PC-9 (cell line): ENCODE data around the gene TECPR1. TPM values are rescaled to one million over a fixed set of nuclear protein-coding genes. Genes with fewer than 3 reads are reported as not detected.

Experiments
- BruUV-seq: library from RNA; stranded (reverse); fragments of 400-500 nt; replicated peaks from 2 replicates; lab custom pipeline; 2021; lab: Mats Ljungman, UMichigan
- CTCF ChIA-PET: fragments of 300-600 bp; sonication (Branson Sonifier 250); formaldehyde crosslinking; loops from one replicate; lab custom pipeline; 2022; ENCODE audit warnings: antibody characterized with exemption; lab: Charles Lee
- POLR2A ChIA-PET: fragments of 300-600 bp; sonication (Branson Sonifier 250); formaldehyde crosslinking; loops from one replicate; lab custom pipeline; 2022; ENCODE audit warnings: antibody characterized with exemption; ENCODE audit not compliant: unreplicated experiment; lab: Charles Lee
- DNase-seq, 2 experiments: peaks; one replicate each; pipeline versions ENCODE4 v3.0.0 to v3.0.0-alpha.2; 2015 to 2022; ENCODE audit warnings: mixed read lengths in 1 of 2
- H2AFZ ChIP-seq: fragments of 200-600 bp; sonication (generic); 2 replicates; pipeline ENCODE4 v1.8.1; 2017; ENCODE audit warnings: antibody characterized with exemption
- H3F3A ChIP-seq: fragments of 200-600 bp; sonication (generic); 2 replicates; pipeline ENCODE4 v1.8.1; 2017; ENCODE audit warnings: antibody characterized with exemption, mild to moderate bottlenecking, low read depth; ENCODE audit not compliant: insufficient read depth
- H3K27ac ChIP-seq: fragments of 200-600 bp; sonication (generic); 2 replicates; pipeline ENCODE4 v1.6.1; 2016; ENCODE audit warnings: mixed run types
- H3K27me3 ChIP-seq: fragments of 200-600 bp; sonication (generic); 2 replicates; pipeline ENCODE4 v1.6.1; 2016; ENCODE audit warnings: low read depth, mixed run types; ENCODE audit not compliant: insufficient read depth
- H3K36me3 ChIP-seq: fragments of 200-600 bp; sonication (generic); 2 replicates; pipeline ENCODE4 v1.6.1; 2016; ENCODE audit warnings: low read depth, mixed run types
- H3K4me1 ChIP-seq: fragments of 200-600 bp; sonication (generic); replicated peaks from 2 replicates; pipeline ENCODE4 v1.6.1; 2016; ENCODE audit warnings: mixed run types; ENCODE audit not compliant: insufficient read depth
- H3K4me2 ChIP-seq: fragments of 200-600 bp; sonication (generic); 2 replicates; pipeline ENCODE4 v1.6.1; 2017; ENCODE audit warnings: mixed run types
- H3K4me3 ChIP-seq: fragments of 200-600 bp; sonication (generic); 2 replicates; pipeline ENCODE4 v1.6.1; 2016; ENCODE audit warnings: mixed run types
- H3K79me2 ChIP-seq: fragments of 200-600 bp; sonication (generic); 2 replicates; pipeline ENCODE4 v1.6.1; 2017; ENCODE audit warnings: low read depth, mixed run types
- H3K9me2 ChIP-seq: fragments of 200-600 bp; sonication (generic); 2 replicates; pipeline ENCODE4 v1.8.1; 2017; ENCODE audit warnings: mild to moderate bottlenecking; ENCODE audit not compliant: insufficient read depth
- H3K9me3 ChIP-seq: fragments of 200-600 bp; sonication (generic); 2 replicates; pipeline ENCODE4 v1.8.1; 2016; ENCODE audit warnings: low read depth; ENCODE audit not compliant: insufficient read depth
- H4K20me1 ChIP-seq: fragments of 200-600 bp; sonication (generic); 2 replicates; pipeline ENCODE4 v1.8.1; 2017; ENCODE audit not compliant: insufficient read depth
- CTCF ChIP-seq: fragments of 200-600 bp; sonication (generic); conservative IDR thresholded peaks from 2 replicates; pipeline ENCODE4 v1.6.1; 2017; ENCODE audit warnings: mixed run types, antibody characterized with exemption, mild to moderate bottlenecking, moderate library complexity
- EZH2 ChIP-seq: fragments of 200-600 bp; sonication (generic); IDR thresholded peaks from 2 replicates; pipeline ENCODE4 v1.8.0; 2017; ENCODE audit warnings: antibody characterized with exemption, low read depth
- intact Hi-C: fragments of 100-400 bp; cut with micrococcal nuclease; formaldehyde crosslinking; loops from one replicate; pipeline ENCODE4 v1.10.0; 2022; ENCODE audit not compliant: unreplicated experiment
- total RNA-seq: library from RNA; stranded (reverse); gene quantifications from 2 replicates; pipeline ENCODE4 v1.2.3, GENCODE V29; 2021

TECPR1 gene
- total RNA-seq, 1 experiment from 2014 or later: 22.7 TPM

GRCh38 chr7:98297626-98298286 is 45.7 kb upstream of the TECPR1 start:
- ChIA-PET POLR2A (interaction anchor here (0.6 kb wide), 1 partner anchor 63 kb away, joined by 5 read pairs; no protein-coding TSS in a partner anchor), CTCF (interaction anchor here (0.8 kb wide), 1 partner anchor 103 kb away, joined by 4 read pairs; the partner anchor contains the start of gene BAIAP2L1)
- Histone ChIP-seq H2AFZ (no peak overlapping the region), H3K9me2 (no peaks in the 10 kb centered on the region), H3K4me1 (no peaks in the 10 kb centered on the region), H3K36me3 (0 out of 2 replicates have a peak, but pooled peaks cover 10% of the 10 kb centered on the region), H4K20me1 (peaks cover 38% of the 10 kb centered on the region), H3K9me3 (no peaks in the 10 kb centered on the region), H3K4me3 (no peak overlapping the region), H3F3A (peaks cover 35% of the 10 kb centered on the region), H3K4me2 (no peak overlapping the region), H3K27ac (no peak overlapping the region), H3K79me2 (peaks cover 3% of the 10 kb centered on the region; the same call in 1 of the 2 replicates), H3K27me3 (no peaks in the 10 kb centered on the region)
- DNase-seq: no peak
- intact Hi-C loops: no loop called here
- no TSS peak for BruUV-seq
- TF ChIP-seq EZH2 (no peak), CTCF (no peak)

GRCh38 chr7:98296833-98297232 is 44.8 kb upstream of the TECPR1 start:
- intact Hi-C loops: no loop called here
- TF ChIP-seq EZH2 (no peak), CTCF (no peak)
- H3K4me1 ChIP-seq: no peaks in the 10 kb centered on the region
- H3K9me2 ChIP-seq: no peaks in the 10 kb centered on the region
- H3F3A ChIP-seq: peaks cover 44% of the 10 kb centered on the region
- H3K27me3 ChIP-seq: no peaks in the 10 kb centered on the region
- peaks cover 8% of the 10 kb centered on the region for H3K79me2 ChIP-seq
- no peak overlapping the region for H3K27ac ChIP-seq
- H3K4me2 ChIP-seq: no peak overlapping the region
- H3K9me3 ChIP-seq: no peaks in the 10 kb centered on the region
- BruUV-seq: no TSS peak
- ChIA-PET POLR2A (no interaction called here), CTCF (no interaction called here)
- no peak for DNase-seq
- peaks cover 43% of the 10 kb centered on the region for H4K20me1 ChIP-seq
- H2AFZ ChIP-seq: no peak overlapping the region
- peaks cover 18% of the 10 kb centered on the region for H3K36me3 ChIP-seq
- no peak overlapping the region for H3K4me3 ChIP-seq

- no peak overlapping the region for H3K4me2 ChIP-seq
- no peaks in the 10 kb centered on the region for H3K27me3 ChIP-seq
- no peak for TF ChIP-seq EZH2
- TF ChIP-seq CTCF: no peak
- H3K4me3 ChIP-seq: no peak overlapping the region
- peaks cover 55% of the 10 kb centered on the region for H3F3A ChIP-seq
- no peaks in the 10 kb centered on the region for H3K4me1 ChIP-seq
- no peaks in the 10 kb centered on the region for H3K9me3 ChIP-seq
- H3K27ac ChIP-seq: no peak overlapping the region
- DNase-seq: no peak
- no peak overlapping the region for H2AFZ ChIP-seq
- intact Hi-C loops: loop anchor here (2.0 kb wide), 1 partner anchor 449 kb away; no protein-coding TSS in a partner anchor
- H3K79me2 ChIP-seq: peaks cover 19% of the 10 kb centered on the region; the same call in 1 of the 2 replicates
- no TSS peak for BruUV-seq
- peaks cover 52% of the 10 kb centered on the region for H4K20me1 ChIP-seq
- H3K36me3 ChIP-seq: peaks cover 20% of the 10 kb centered on the region
- CTCF ChIA-PET: interaction anchor here (0.6 kb wide), 1 partner anchor 29 kb away, joined by 5 read pairs; no protein-coding TSS in a partner anchor
- POLR2A ChIA-PET: no interaction called here
- no peaks in the 10 kb centered on the region for H3K9me2 ChIP-seq
Measured at GRCh38 chr7:98295467-98296192, 43.6 kb upstream of the TECPR1 start.
